Measurements from ENCODE around the gene PROKR2. TPM values are rescaled to one million over a fixed set of nuclear protein-coding genes. Genes with fewer than 3 reads are reported as not detected.

PROKR2 gene
- total and polyA plus RNA-seq, 2 donors (not counting 1 experiment from before 2014, with no cell fraction given), result not detected

- WGBS (ENCODE audit: insufficient coverage), result 67% methylated on average over 2 of the region's 2 CpGs
- ChIA-PET POLR2A (no interaction called here), CTCF (no interaction called here)
- DNase-seq (no peak), ATAC-seq (ENCODE audit: low read depth) (no peak)
- no peak overlapping the region for H3K4me3 Mint-ChIP-seq
- no peak overlapping the region for H3K4me2 ChIP-seq (replicated peaks; ENCODE audit: low read depth, low read length, poor library complexity, severe bottlenecking)
- H3K4me3 ChIP-seq (ENCODE audit: control extremely low read depth in 1 of 5, extremely low read depth in 1 of 5, insufficient read depth in 1 of 5, low read depth in 2 of 5, low read length in 4 of 5), result no peak overlapping the region
- peaks cover 0 to 3% (median 0%) of the 10 kb centered on the region in 4 experiments for H3K27me3 ChIP-seq (replicated peaks in 1 of 4; ENCODE audit: control extremely low read depth in 1 of 4, control insufficient read depth in 3 of 4, insufficient read depth in 4 of 4, low read length in 3 of 4)
- intact Hi-C loops (cut with micrococcal nuclease), result no loop called here
- no peak overlapping the region for H3K27ac Mint-ChIP-seq
- no peaks in the 10 kb centered on the region for H4K20me1 ChIP-seq (ENCODE audit: control insufficient read depth, insufficient read depth, low read length, poor library complexity, severe bottlenecking)
- no peak overlapping the region for H3K9ac ChIP-seq (ENCODE audit: low read length)
- no peaks in the 10 kb centered on the region for H3K9me3 ChIP-seq (ENCODE audit: control extremely low read depth in 1 of 3, control insufficient read depth in 2 of 3, insufficient read depth in 1 of 3, low read length in 2 of 3)
- no peaks in the 10 kb centered on the region for H3K9me3 Mint-ChIP-seq (ENCODE audit: insufficient read depth)
- H2AFZ ChIP-seq (ENCODE audit: insufficient read depth, low read depth, low read length, poor library complexity, severe bottlenecking), result no peak overlapping the region
- peaks cover 2% of the 10 kb centered on the region for H3K4me1 Mint-ChIP-seq
- no peaks in the 10 kb centered on the region for H3K4me1 ChIP-seq (ENCODE audit: control insufficient read depth in 2 of 2, insufficient read depth in 2 of 2, low read length in 2 of 2)
- no peak overlapping the region for H3K27ac ChIP-seq (ENCODE audit: low read length in 2 of 2)
- no peaks in the 10 kb centered on the region for H3K79me2 ChIP-seq (ENCODE audit: control insufficient read depth, insufficient read depth, low read length)
- H3K36me3 ChIP-seq (replicated peaks in 1 of 2; ENCODE audit: control extremely low read depth in 1 of 2, control insufficient read depth in 1 of 2, extremely low read depth in 1 of 2, insufficient read depth in 2 of 2, low read length in 1 of 2), result no peaks in the 10 kb centered on the region
- peaks cover 15% of the 10 kb centered on the region for H3K27me3 Mint-ChIP-seq
- TF ChIP-seq EZH2 (IDR thresholded peaks at IDR 0.05; ENCODE audit: borderline replicate concordance, insufficient read depth, low read depth, low read length, poor library complexity, severe bottlenecking), result no peak
Observed at GRCh38 chr20:5357946-5358345, 41.2 kb upstream of the PROKR2 start.

- H3K79me2 ChIP-seq (ENCODE audit: control insufficient read depth, insufficient read depth, low read length), result no peaks in the 10 kb centered on the region
- Mint-ChIP-seq H3K9me3 (ENCODE audit: insufficient read depth) (no peaks in the 10 kb centered on the region), H3K4me3 (no peak overlapping the region), H3K4me1 (peaks cover 2% of the 10 kb centered on the region), H3K27me3 (peaks cover 20% of the 10 kb centered on the region), H3K27ac (no peak overlapping the region)
- H3K9ac ChIP-seq (ENCODE audit: low read length), result no peak overlapping the region
- H3K4me2 ChIP-seq (replicated peaks; ENCODE audit: low read depth, low read length, poor library complexity, severe bottlenecking), result no peak overlapping the region
- TF ChIP-seq EZH2 (IDR thresholded peaks at IDR 0.05; ENCODE audit: borderline replicate concordance, insufficient read depth, low read depth, low read length, poor library complexity, severe bottlenecking), result no peak
- TF ChIP-seq, protein P1, sequence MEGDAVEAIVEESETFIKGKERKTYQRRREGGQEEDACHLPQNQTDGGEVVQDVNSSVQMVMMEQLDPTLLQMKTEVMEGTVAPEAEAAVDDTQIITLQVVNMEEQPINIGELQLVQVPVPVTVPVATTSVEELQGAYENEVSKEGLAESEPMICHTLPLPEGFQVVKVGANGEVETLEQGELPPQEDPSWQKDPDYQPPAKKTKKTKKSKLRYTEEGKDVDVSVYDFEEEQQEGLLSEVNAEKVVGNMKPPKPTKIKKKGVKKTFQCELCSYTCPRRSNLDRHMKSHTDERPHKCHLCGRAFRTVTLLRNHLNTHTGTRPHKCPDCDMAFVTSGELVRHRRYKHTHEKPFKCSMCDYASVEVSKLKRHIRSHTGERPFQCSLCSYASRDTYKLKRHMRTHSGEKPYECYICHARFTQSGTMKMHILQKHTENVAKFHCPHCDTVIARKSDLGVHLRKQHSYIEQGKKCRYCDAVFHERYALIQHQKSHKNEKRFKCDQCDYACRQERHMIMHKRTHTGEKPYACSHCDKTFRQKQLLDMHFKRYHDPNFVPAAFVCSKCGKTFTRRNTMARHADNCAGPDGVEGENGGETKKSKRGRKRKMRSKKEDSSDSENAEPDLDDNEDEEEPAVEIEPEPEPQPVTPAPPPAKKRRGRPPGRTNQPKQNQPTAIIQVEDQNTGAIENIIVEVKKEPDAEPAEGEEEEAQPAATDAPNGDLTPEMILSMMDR (IDR thresholded peaks at IDR 0.05), result no peak
- intact Hi-C loops (cut with micrococcal nuclease), result no loop called here
- H3K4me3 ChIP-seq (ENCODE audit: control extremely low read depth in 1 of 5, extremely low read depth in 1 of 5, insufficient read depth in 1 of 5, low read depth in 2 of 5, low read length in 4 of 5), result no peak overlapping the region
- H4K20me1 ChIP-seq (ENCODE audit: control insufficient read depth, insufficient read depth, low read length, poor library complexity, severe bottlenecking), result no peaks in the 10 kb centered on the region
- 97% methylated on average over 3 of the region's 4 CpGs for WGBS (ENCODE audit: insufficient coverage)
- DNase-seq (no peak), ATAC-seq (ENCODE audit: low read depth) (no peak)
- H3K36me3 ChIP-seq (replicated peaks in 1 of 2; ENCODE audit: control extremely low read depth in 1 of 2, control insufficient read depth in 1 of 2, extremely low read depth in 1 of 2, insufficient read depth in 2 of 2, low read length in 1 of 2), result no peaks in the 10 kb centered on the region
- ChIA-PET CTCF (no interaction called here), POLR2A (no interaction called here)
- H3K27me3 ChIP-seq (replicated peaks in 1 of 4; ENCODE audit: control extremely low read depth in 1 of 4, control insufficient read depth in 3 of 4, insufficient read depth in 4 of 4, low read length in 3 of 4), result peaks cover 0 to 3% (median 0%) of the 10 kb centered on the region in 4 experiments
- H3K9me3 ChIP-seq (ENCODE audit: control extremely low read depth in 1 of 3, control insufficient read depth in 2 of 3, insufficient read depth in 1 of 3, low read length in 2 of 3), result no peaks in the 10 kb centered on the region
- no peaks in the 10 kb centered on the region for H3K4me1 ChIP-seq (ENCODE audit: control insufficient read depth in 2 of 2, insufficient read depth in 2 of 2, low read length in 2 of 2)
- no peak overlapping the region for H2AFZ ChIP-seq (ENCODE audit: insufficient read depth, low read depth, low read length, poor library complexity, severe bottlenecking)
- no peak overlapping the region for H3K27ac ChIP-seq (ENCODE audit: low read length in 2 of 2)
Observed at GRCh38 chr20:5356941-5357340, 40.2 kb upstream of the PROKR2 start.

All from B cell (primary cell).